Stimulated activated CD8-positive, alpha-beta memory T cell treated with anti-CD3 and anti-CD28 coated beads, Interleukin-15, amount 100 ng/mL, for 48 hours (primary cell): ENCODE data around the gene SMIM7.

Experiments used
- DNase-seq, 2 donors: peaks; one replicate each; pipeline ENCODE4 v3.0.0-alpha.2; 2020; ENCODE audit warnings: low read depth in 2 of 2

The SMIM7 gene

DNA sequence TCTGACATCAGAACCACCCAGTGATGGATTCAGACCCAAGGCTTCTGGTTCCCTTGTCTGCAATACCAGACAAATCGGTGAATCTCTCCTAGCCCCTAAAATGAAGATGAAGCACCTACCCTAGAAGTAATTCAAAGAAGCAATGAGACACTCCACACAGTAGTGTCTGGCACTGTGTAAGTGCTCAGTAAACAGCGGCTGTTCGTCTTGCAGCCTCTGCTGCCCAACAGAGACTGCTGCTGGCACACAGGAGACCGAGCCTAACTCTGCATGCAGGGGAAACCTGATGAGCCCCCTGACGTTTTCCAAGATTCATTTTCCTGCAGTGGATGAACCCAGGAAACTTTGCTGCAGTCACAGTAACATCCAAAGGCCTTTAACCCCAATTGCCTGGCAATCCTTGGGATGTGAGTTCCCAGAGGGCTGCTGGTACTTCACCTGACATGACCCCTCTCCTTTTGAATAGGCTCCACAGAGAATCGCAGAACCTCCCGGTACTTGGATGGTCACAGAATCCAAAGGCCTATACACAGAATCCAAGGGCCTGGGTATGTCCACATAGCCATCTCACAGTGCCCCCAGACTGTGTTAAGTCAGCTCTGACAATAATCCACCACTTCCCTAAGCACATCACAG is 38.7 kb downstream of the SMIM7 start:
- DNase-seq = no peak

DNA sequence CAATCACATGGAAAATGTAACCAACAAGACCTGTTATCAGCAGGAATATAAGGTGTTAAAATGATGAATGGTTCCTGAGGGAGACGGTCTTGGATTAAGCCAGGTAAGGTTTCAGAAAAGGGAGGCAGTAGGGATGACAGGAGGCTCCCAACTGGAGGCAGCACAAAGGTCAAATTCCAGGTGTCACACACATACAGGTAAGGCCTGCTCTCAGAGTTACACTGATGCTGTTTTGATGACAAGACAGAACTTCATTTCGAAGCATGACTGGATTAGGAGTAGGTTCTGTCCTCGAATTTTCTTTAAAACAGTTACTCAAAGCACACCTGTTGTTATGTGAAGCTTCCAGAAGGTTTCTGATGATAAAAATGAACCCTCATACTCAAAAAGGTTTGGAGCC is 39.4 kb downstream of the SMIM7 start:
- no peak for DNase-seq

DNA sequence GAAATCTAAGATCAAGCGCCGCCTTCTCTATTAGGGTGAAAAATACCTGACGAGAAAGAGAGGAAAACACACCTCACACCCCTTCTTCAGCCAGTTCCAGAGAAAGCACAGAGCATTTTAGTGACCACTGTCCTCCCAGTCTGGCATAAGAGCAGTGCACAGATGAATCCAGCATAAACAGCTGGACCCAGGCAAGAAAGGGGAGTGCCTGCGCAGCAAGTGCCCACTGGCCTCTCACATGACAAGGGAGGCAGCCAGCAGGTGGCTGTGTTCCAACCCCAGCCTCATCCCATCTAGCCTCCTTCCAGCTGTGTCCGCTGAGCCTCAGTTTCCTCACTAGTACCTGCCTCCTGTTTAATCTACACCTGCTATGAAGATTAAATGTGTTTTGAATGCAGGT is 39.9 kb downstream of the SMIM7 start:
- no peak for DNase-seq

DNA sequence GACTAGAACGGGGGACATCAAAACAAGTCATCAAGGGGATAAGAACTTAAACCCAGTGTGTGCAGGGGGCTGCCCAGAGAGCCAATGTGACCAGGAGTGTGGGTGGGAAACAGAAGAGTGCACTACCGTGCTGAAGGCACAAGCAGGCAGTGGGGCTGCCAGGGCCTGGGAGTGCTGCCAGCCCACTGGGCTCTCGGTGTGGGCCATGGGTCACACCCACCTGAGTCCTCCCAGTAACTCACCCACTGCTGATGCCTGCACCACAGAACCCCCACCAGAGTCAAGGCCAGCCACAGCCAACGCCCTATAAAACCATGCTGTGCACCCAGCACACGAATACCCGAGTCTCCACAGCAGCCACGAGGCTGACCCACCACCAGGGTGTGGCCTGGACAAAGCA is 40.5 kb downstream of the SMIM7 start:
- no peak for DNase-seq

DNA sequence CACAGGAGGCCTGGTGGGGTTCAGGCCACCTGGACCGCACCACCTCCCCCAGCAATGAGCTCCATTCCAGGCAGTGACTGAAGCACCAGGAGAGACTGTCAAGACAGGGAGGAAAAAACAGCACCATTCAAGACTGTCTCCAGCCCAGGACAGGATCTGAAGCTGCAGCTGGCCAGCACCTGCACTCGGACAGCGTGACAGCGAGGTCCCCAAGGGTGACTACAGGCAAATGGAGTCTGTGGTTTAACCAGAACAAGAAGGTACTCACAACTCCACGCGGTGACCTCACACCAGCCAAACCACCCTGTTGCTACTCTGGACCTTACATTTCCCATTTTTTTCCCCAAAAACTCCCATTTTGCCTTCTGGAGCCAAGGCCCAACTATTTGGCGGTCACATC is 41.7 kb downstream of the SMIM7 start:
- DNase-seq = no peak

DNA sequence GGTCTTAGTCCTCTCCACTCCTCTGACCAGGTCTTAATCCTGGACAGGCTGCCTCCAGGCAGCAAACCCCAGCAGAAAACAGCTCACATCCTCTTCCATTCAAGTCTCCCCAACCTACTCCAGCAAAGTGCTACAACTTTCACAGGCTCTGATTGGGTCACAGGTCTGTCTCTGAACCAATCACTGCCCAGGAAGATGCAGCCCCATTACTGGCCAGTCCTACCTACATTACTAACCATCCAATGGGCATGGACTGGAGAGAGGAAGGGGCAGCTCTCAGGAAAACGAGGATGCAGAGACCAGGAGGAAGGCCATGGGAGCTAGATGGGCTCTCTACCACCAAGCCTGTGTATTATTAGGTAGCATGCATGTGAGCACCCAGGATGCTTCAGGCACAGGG is 44.1 kb downstream of the SMIM7 start:
- no peak for DNase-seq

DNA sequence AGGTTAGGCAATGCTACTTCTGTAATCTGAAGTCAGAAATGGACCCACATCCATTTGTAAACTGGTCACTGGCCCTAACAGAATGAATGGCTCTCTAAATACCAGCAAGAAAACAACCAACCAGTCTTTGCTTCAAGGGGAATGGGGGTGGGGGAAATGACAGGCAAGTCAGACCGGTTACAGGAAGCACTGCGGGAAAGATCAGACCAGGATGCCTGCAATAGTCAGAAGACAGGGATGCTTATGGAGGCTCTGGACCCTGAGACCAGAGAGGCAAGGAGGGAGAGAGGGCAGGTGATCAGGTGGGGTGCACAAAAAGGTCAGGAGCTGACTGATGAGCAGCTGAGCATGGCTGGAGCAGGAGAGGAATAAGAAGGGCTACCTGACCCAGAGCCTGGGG is 45.0 kb downstream of the SMIM7 start:
- no peak for DNase-seq

DNA sequence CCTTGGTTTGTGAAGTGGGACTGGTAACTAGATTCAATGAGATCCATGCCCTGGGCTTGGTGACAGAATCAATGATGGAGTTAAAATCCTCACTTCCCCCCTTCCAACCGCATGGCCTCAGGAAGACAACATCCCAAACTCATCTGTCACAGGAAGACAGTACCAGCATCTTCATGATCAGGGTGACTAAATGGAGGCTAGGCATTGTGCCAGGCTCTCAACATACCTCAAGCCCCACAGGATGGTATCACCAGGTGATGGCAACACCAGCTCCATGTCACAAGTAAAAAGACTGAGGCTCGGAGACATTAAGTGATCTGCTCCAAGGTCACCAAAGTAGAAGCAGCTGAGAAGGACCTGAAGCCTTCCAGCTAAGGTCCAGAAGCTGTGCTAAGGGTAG is 46.1 kb downstream of the SMIM7 start:
- no peak for DNase-seq

DNA sequence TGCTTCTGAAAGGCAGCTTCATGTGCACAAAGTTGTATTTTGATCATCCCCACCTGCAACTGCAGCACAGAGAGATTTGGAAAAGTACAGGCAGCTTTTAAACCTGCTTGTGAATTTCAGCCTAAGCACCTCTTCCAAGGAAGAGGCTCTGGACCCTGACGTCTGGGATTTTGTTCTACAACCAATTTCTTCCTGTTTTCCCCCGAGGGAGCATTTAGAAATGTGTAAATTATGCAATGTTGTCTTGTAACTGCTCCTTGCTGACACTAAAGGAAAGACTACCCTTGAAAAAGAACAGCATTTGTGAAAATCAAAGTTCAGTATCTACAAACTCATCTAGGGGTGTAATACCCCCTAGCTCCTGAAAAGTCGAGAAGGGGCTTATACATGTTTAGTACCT is 47.3 kb downstream of the SMIM7 start:
- no peak for DNase-seq

DNA sequence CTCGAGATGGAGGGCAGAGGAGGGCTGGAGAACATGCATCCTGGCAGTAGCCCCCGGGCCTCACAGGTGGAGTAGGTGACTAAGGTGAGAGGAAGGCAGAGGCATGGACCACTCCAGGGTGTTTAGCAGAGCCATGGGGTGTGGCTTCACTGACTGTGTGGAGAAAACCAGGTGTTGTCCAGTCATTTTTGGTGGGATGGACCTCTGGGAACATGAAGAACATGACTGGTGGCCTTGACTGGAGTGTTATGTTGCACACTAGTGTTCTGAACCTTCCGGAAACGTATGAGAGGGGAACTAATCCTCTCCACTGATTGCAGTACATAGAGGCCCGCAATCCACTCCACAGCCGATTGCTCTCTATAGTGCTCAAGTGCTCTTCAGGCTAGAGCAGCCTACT is 48.8 kb downstream of the SMIM7 start:
- DNase-seq = no peak

DNA sequence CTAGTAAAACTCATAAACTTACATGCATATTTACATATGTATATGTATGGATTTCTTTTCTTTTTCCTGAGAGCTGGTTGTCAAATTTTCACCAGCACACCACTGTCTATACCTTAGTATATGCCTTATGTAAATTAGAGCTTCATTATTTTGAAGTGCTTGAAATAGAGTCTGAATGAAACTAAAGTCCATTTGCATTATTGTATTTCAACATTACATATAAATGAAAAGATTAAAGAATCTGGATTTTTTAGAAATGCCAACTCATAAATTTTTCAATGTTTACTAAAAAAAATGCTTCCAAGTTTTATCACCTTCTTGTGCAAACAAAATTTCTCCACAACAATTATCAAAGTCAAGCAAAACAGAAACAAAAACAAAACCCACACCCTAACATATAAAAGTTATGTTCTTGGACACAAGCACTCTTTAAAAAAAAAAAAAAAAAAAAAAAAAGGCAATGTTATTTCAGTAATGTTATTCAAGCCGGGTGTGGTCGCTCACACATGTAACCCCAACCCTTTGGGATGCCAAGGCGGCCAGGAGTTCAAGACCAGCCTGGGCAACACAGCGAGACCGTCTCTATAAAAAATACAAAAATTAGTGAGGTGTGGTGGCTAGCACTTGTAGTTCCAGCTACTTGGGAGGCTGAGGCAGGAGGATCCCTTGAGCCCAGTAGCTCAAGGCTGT is 50.3 kb downstream of the SMIM7 start:
- no peak for DNase-seq

DNA sequence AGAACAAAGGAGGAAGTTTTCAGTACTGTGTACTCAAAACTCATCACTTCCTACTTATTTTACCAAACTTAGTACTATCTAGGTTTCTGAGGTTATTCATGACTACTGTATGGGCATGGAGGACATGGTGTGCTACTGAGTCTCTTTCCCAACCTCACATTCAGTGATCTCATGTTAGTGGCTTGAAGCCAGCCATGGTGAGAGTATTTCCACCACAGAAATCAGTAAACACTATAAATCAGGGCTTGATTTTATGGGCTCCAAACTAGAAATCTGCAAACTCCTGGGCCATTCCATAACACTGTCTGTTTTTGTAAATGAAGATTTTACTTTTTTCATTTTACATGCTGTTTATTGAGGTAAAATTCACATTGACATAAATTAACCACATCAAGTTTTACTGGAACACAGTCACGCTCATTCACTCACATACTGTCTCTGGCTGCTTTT is 51.6 kb downstream of the SMIM7 start:
- no peak for DNase-seq

DNA sequence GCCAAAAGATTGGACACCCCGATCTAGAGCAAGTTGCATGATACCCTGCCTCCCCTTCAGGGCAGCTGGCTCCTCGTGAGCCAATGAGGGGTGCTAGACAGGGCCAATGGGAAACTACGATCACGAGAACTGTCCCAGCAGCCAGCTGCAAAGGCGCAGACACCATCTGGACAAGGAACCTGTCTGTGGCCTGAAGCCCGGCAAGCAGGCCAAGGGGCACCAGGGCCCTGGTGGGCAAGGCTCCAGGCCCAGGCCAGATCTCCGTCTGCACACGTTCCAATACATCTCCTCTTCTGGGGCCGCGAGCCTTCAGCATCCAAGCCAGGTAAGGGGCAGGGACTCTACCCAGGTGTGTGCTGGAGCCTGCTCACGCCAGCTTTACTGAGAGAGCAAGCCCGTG is 52.1 kb downstream of the SMIM7 start:
- DNase-seq = no peak

DNA sequence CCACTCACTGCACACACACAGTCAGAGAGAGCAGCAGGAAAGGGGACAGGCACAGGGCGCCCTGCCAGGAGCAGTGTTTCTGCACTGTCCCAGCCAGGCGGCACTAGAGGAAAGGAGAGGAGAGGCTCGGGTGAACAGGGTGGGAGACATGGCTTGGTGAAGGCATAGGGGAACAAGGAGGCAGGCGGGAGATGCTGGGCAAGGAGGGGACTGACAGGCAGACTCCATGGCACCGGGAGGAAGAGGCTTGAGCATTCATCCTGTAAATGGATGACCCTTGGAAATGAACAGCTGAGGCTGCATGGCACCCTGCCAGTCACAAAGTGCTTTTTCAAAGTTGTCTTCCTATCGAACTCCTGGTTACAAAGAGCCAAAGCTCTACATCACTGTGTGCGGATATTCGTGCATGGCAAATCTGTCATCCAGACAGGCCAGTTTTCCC is 54.4 kb downstream of the SMIM7 start:
- no peak for DNase-seq

DNA sequence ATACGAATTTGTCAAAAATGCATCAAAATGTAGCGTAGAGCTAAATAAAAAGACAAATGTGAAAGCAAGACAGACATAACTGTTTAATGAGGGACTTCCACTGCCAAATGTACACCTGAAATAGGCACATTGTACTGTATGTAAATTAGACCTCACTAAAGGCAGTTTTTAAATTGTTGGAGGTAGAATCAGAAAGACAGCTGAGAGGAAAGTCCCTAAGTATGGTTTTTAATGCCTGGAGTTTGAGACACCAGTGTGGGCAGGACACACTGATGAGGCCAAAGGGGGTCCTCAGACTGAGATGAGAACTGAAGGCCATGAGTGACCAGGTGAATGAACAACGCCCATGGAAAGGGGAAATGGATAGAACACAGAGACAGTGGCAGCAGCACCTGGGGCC is 54.8 kb downstream of the SMIM7 start:
- DNase-seq = no peak

DNA sequence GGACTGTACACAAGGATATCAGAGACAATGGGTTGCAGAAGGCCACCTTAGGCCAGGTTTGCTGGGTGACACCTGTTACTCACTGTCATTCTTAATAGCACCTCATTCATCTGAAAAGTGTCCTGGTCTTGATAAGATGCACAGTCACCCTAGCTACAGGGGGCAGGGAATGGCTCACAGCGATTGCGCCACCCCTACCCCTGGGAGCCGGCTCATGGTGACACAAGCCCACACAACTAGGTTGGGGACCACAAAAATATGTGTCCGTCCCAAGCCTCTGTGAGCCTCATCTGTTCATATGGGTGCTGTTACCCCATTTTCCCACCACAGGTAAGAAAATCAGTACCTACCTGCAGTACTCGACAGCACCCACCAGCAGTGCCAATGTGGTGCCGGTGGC is 55.3 kb downstream of the SMIM7 start:
- DNase-seq = no peak

DNA sequence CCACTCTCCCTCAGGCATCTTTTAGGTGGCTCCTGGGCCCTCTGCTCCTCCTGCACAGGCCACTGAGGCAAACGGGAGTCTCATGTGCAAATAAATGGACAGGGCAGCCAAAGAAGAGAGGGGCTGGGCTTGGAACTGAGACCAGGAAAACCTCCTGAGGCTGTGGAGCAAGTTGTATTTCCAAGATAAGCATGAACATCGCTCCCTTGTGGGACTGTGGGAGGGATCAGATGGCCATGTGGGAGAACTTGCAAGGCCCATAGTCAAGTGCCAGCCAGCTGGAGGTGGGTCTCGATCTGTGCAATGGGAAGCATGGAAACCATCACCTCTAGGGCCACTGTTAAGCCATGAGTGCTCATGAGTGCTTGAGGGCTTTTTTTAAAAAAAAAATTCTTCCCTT is 56.9 kb downstream of the SMIM7 start:
- no peak for DNase-seq

DNA sequence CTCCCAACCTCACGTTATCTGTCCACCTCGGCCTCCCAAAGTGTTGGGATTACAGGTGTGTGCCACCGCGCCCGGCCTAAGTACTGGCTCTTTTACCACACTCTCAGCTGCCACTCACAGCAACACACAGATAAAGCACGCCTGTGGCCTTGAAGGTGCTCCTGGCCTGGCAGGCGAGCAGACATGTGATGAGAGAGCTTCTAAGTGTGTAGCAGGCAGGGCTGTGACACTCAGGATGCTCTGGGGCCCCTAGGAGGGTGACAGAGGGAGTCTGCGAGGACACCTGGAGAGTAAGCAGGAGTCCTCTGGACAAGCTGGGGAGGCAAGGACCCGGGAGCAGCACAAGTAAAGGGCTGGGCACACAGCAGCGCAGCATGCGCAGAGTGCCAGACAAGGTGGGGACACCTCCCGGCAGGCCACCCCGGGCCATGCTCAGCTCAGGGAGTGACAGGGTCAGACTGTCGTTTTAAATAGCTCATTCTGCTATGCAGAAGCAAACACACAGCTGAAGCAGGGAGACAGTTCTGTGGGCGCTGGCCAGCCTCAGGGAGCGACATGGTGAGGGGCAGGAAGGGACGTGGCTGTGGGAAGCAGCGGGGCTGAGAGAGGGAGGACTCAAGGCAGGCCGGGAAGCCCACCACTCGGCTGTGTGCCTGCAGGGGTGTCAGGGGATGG is 58.4 kb downstream of the SMIM7 start:
- no peak for DNase-seq

DNA sequence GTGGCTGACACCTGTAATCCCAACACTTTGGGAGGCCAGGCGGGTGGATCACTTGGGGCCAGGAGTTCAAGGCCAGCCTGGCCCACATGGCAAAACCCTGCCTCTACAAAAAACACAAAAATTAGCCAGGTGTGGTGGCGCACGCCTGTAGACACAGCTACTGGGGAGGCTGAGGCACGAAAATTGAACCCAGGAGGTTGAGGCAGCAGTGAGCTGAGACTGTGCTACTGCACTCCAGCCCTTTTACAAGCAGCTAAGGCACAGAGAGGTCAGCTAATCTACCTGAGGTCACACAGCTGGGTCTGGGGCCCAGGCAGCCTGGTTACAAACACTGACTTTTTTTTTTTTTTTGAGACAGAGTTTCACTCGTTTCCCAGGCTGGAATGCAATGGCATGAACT is 59.1 kb downstream of the SMIM7 start:
- DNase-seq = no peak

DNA sequence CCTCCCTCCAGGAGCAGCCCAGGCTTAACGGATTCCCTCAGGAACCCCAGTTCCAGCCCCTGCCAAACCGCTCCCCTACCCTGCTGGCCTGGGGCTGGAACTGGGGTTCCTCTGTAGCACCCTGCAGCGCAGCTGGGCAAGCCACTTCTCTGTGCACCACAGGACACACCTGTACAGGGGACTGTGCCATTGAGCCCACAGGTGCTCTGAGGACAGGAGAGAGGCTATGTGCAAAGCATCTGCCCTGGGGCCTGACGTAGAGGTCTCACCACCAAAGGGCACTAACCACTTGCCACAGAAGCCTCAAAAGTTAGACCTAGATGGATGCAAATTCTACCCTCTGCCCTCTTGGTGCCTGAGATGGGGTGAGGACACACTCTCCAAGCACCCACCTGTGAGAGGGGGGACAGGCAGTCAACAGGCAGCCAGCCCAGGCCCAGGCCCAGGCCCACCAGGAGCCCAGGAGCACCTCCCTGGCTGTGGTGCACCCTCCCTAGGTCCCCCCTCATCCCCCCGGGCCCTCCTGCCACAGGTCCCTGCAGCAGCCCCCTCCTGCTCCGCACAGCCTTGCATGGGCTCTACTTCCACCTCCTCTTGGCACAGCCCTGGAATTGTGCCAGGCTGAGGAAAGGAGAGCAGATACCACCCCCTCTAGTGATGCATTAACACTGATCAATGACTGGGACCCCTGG is 60.1 kb downstream of the SMIM7 start:
- DNase-seq = no peak

DNA sequence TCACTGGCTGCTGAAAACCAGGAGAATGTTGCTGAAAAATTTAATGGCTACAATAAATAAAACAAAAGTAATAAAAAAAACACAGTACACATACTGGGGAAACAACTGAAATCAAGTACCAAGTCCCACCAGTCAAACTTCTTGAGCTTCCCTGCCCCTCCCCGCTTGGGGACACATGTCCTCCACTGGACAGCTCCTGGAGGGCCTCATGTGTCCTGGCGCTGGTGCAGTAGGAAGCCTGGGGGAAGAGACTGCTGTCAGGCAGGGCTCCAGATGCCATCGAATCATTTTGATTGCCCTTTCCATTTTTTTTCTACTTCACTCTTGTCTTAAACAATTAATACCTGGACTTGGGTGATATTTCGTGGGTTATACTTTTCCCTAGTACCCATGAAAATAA is 61.1 kb downstream of the SMIM7 start:
- no peak for DNase-seq

DNA sequence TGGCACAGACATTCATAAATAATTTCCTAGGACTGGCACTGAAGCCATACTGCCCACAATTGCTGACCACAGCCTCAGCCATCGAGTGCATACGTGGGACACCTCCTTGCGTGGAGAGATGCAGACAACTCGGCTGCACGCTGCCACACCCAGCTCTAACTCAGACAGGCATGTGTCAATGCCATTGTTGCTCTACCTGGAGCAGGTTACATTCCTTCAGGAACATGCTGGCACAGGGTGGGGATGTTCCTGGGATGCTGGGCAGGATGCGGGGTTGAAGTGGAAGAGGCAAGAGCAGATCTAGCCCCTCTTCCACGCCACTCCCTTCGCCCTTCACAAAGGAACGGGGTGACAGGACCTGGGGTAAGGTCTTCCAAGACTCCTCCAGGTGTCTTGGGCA is 63.5 kb downstream of the SMIM7 start:
- DNase-seq = no peak
